Measurements from ENCODE around the gene DIS3L2. TPM values are rescaled to one million over a fixed set of nuclear protein-coding genes. Genes with fewer than 3 reads are reported as not detected.

Gene DIS3L2
- total RNA-seq, 3 donors from 2014 or later (not counting 1 experiment from before 2014, with no cell fraction given) = 56.4 to 63.6 (median 59.4) TPM

DNA sequence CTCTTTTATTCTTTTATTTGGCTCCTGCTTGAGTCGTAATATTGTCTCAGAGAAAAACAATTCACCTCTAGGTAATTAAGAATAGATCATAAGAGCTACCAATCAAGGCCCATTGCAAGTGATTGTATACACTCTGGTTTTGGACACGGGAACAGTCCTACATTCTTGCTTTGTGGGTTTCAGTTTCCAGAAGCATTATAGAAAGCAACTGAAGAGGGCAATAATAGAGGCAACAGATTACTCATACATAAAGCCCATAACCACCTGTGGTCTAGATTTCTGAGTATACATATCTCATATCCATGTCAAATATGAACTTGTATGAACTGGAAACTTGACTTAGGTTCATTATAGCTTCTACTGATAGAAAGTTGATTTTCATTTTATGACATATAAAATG lies 65.4 kb downstream of the DIS3L2 start:
- Mint-ChIP-seq H3K4me3 (no peak overlapping the region), H3K9me3 (no peaks in the 10 kb centered on the region), H3K27me3 (ENCODE audit: low read depth in 2 of 2) (no peaks in the 10 kb centered on the region), H3K27ac (peak overlapping the region in 1 of 2 donors; percentile 25), H3K4me1 (peaks cover 18 to 27% of the 10 kb centered on the region in 2 donors), H3K36me3 (peaks cover 3% of the 10 kb centered on the region)
- H3K4me3 ChIP-seq (ENCODE audit: low read length) = no peak overlapping the region
- no peaks in the 10 kb centered on the region for H3K27me3 ChIP-seq (ENCODE audit: control insufficient read depth, insufficient read depth, low read length)
- H3K9me3 ChIP-seq (ENCODE audit: control insufficient read depth, insufficient read depth, low read length) = no peaks in the 10 kb centered on the region
- ATAC-seq (no peak), DNase-seq (no peak)
- TF ChIP-seq, protein P1, sequence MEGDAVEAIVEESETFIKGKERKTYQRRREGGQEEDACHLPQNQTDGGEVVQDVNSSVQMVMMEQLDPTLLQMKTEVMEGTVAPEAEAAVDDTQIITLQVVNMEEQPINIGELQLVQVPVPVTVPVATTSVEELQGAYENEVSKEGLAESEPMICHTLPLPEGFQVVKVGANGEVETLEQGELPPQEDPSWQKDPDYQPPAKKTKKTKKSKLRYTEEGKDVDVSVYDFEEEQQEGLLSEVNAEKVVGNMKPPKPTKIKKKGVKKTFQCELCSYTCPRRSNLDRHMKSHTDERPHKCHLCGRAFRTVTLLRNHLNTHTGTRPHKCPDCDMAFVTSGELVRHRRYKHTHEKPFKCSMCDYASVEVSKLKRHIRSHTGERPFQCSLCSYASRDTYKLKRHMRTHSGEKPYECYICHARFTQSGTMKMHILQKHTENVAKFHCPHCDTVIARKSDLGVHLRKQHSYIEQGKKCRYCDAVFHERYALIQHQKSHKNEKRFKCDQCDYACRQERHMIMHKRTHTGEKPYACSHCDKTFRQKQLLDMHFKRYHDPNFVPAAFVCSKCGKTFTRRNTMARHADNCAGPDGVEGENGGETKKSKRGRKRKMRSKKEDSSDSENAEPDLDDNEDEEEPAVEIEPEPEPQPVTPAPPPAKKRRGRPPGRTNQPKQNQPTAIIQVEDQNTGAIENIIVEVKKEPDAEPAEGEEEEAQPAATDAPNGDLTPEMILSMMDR (IDR thresholded peaks at IDR 0.05) = no peak
- H3K4me1 ChIP-seq (ENCODE audit: control insufficient read depth, insufficient read depth, low read length) = no peaks in the 10 kb centered on the region
- 60% methylated on average over 1 of the region's 2 CpGs for WGBS (ENCODE audit: insufficient coverage)
- H3K36me3 ChIP-seq (ENCODE audit: control insufficient read depth, insufficient read depth, low read length) = peaks cover 22% of the 10 kb centered on the region
- intact Hi-C loops (cut with micrococcal nuclease) = no loop called here
- H3K27ac ChIP-seq (ENCODE audit: low read length) = no peak overlapping the region

DNA sequence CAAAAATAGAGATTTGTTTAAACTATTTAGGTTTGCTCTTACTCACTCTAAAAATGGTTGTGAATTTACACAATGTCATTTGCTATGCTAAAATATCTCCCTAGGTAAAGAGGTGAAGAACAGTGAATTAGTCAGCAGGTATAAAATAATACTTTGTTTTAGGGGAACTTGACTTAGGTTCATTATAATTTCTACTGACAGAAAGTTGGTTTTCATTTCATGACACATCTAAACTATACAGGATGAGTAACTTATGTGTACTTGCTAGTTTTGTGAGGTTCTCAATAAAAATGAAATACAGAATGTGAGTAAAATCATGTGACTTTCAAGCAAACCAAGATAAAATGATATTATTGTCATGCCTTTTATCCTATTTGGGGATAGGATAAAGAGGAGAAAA lies 66.0 kb downstream of the DIS3L2 start:
- Mint-ChIP-seq H3K4me3 (no peak overlapping the region), H3K9me3 (no peaks in the 10 kb centered on the region), H3K4me1 (peaks cover 22 to 32% of the 10 kb centered on the region in 2 donors), H3K27ac (peak overlapping the region in 1 of 2 donors; percentile 25), H3K36me3 (peaks cover 8% of the 10 kb centered on the region), H3K27me3 (ENCODE audit: low read depth in 2 of 2) (no peaks in the 10 kb centered on the region)
- no peaks in the 10 kb centered on the region for H3K27me3 ChIP-seq (ENCODE audit: control insufficient read depth, insufficient read depth, low read length)
- ATAC-seq = no peak
- no peaks in the 10 kb centered on the region for H3K4me1 ChIP-seq (ENCODE audit: control insufficient read depth, insufficient read depth, low read length)
- intact Hi-C loops (cut with micrococcal nuclease) = no loop called here
- no peak overlapping the region for H3K27ac ChIP-seq (ENCODE audit: low read length)
- no peak for DNase-seq
- H3K4me3 ChIP-seq (ENCODE audit: low read length) = no peak overlapping the region
- H3K36me3 ChIP-seq (ENCODE audit: control insufficient read depth, insufficient read depth, low read length) = peaks cover 22% of the 10 kb centered on the region
- no peaks in the 10 kb centered on the region for H3K9me3 ChIP-seq (ENCODE audit: control insufficient read depth, insufficient read depth, low read length)
- TF ChIP-seq, protein P1 (IDR thresholded peaks at IDR 0.05) = no peak

DNA sequence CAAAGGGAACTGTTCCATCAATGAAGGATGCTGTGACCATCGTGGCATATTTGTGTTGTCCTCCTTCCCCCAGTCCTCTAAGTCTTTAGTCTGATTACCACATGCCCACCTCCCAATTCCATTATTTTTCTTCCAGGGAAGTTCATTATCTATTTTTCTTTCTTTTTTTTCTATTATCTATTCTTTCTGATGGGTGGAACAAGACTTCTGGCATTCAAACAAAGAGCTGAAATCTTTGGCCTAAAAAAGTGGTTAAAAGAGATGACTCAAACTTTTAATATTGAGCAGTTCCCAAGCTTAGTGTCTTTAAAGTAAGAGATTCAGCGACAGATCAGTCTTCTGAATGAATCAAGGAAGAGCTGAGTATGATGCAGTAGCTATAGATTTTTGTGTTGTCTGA lies 66.6 kb downstream of the DIS3L2 start:
- intact Hi-C loops (cut with micrococcal nuclease) = no loop called here
- H3K4me1 ChIP-seq (ENCODE audit: control insufficient read depth, insufficient read depth, low read length) = no peaks in the 10 kb centered on the region
- DNase-seq (no peak), ATAC-seq (no peak)
- H3K27me3 Mint-ChIP-seq (ENCODE audit: low read depth in 2 of 2) = no peaks in the 10 kb centered on the region
- peaks cover 20% of the 10 kb centered on the region for H3K36me3 ChIP-seq (ENCODE audit: control insufficient read depth, insufficient read depth, low read length)
- no peak overlapping the region for H3K4me3 Mint-ChIP-seq
- H3K36me3 Mint-ChIP-seq = peaks cover 8% of the 10 kb centered on the region
- no peaks in the 10 kb centered on the region for H3K27me3 ChIP-seq (ENCODE audit: control insufficient read depth, insufficient read depth, low read length)
- H3K9me3 ChIP-seq (ENCODE audit: control insufficient read depth, insufficient read depth, low read length) = no peaks in the 10 kb centered on the region
- H3K27ac Mint-ChIP-seq = peak overlapping the region in 1 of 2 donors; percentile 52
- no peak overlapping the region for H3K27ac ChIP-seq (ENCODE audit: low read length)
- H3K4me3 ChIP-seq (ENCODE audit: low read length) = no peak overlapping the region
- TF ChIP-seq, protein P1 (IDR thresholded peaks at IDR 0.05) = no peak
- peaks cover 28 to 32% of the 10 kb centered on the region in 2 donors for H3K4me1 Mint-ChIP-seq
- 94% methylated on average over 2 of the region's 2 CpGs for WGBS (ENCODE audit: insufficient coverage)
- H3K9me3 Mint-ChIP-seq = no peaks in the 10 kb centered on the region

DNA sequence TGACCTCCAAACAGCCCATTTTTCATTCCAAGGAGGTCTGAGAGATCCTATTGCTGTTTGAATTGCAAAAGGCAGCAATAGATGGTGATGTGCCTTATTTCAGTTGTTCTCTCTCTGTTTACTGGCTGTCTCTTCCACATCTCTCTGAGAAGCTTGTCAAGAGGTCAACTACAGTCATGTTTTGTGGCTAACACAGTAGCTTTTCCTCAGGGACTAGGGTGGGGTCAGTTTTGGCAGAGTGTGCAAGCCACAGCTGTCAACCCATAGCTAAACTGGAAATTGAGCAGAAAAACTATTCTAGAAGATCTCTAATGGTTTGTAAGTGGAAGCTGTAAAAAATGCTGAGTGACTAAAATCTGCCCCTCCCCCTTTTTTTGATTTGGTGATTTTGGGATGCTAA lies 67.1 kb downstream of the DIS3L2 start:
- no peak for ATAC-seq
- Mint-ChIP-seq H3K9me3 (no peaks in the 10 kb centered on the region), H3K4me1 (peaks cover 33 to 36% of the 10 kb centered on the region in 2 donors), H3K27ac (peak overlapping the region; percentile 44 to 52), H3K4me3 (no peak overlapping the region), H3K36me3 (peaks cover 8% of the 10 kb centered on the region), H3K27me3 (ENCODE audit: low read depth in 2 of 2) (no peaks in the 10 kb centered on the region)
- TF ChIP-seq, protein P1 (IDR thresholded peaks at IDR 0.05) = no peak
- intact Hi-C loops (cut with micrococcal nuclease) = no loop called here
- Histone ChIP-seq H3K4me1 (ENCODE audit: control insufficient read depth, insufficient read depth, low read length) (no peaks in the 10 kb centered on the region), H3K4me3 (ENCODE audit: low read length) (no peak overlapping the region), H3K27me3 (ENCODE audit: control insufficient read depth, insufficient read depth, low read length) (no peaks in the 10 kb centered on the region), H3K9me3 (ENCODE audit: control insufficient read depth, insufficient read depth, low read length) (no peaks in the 10 kb centered on the region), H3K36me3 (ENCODE audit: control insufficient read depth, insufficient read depth, low read length) (peaks cover 16% of the 10 kb centered on the region), H3K27ac (ENCODE audit: low read length) (no peak overlapping the region)
- DNase-seq = no peak
